GM21737 (cell line): ENCODE results near the gene GUSB.
"Not testable (repeated sequence)": the region's sequence is repeated elsewhere in the genome, so short reads cannot be mapped to it uniquely, and the experiment has no call there.

Source experiments
- ATAC-seq: cut with Tn5 transposase; IDR thresholded peaks from one replicate; pipeline ENCODE4 v1.9.1; 2021; ENCODE audit warnings: mild to moderate bottlenecking, moderate library complexity; ENCODE audit not compliant: unreplicated experiment

Gene GUSB

GRCh38 chr7:65981965-65982792 lies at the start of gene GUSB:
Gene GUSB (minus strand): TSS chr7:65982213. CDS start chr7:65982183, 30 bp downstream.
- peak; percentile 79 for ATAC-seq

GRCh38 chr7:66028342-66028741 lies 46.3 kb upstream of the GUSB start:
- not testable (repeated sequence) for ATAC-seq

DNA sequence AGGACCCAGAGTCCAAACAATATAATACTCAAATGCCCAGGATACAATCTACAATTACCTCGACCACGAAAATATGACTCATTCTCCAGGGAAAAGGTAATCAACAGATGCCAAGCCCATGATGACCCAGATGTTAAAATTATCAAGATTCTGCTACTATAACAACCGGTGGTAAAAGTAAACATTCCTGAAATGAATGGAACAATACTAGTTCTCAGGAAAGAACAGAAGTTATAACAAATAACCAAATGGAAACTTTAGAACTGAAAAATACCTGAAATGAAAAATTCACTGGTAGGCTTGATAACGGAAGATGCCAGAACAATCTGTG lies 34.1 kb upstream of the GUSB start:
- ATAC-seq: no peak

DNA sequence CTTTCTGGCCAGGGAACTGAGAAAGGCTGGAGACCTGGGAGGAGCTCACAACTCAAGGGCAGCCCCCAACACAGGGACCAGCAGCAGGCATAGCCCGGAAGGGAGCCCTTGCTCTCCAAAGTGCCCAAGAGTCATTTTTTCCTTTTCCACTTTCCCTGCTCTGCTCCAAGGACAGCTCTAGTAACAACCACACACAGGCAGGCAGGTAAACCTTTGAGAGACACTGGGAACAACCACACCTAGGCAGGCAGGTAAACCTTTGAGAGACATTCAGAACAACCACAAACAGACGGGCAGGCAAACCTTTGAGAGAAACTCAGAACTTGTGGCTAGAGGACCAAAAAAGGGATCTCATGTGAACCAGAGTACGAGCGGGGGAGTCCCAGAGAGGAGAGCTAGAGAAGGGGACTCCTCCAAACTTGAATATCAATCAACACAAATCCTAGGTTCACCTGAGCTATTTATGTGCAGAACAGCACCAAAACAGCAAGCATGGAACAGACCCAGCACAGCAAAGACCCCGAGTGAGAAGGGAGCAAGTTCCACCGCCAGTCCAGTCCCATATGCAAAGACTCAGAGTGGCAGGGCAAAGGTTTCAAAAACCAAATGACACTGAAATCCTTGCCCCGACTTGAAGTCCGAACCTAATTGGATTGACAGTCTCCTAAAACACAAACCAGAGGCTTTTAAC lies 33.6 kb upstream of the GUSB start:
- ATAC-seq: no peak

- no peak for ATAC-seq
Measured at GRCh38 chr7:66013938-66014337, 31.9 kb upstream of the GUSB start.

- no peak for ATAC-seq
Measured at GRCh38 chr7:66007232-66007631, 25.2 kb upstream of the GUSB start.

- not testable (repeated sequence) for ATAC-seq
Measured at GRCh38 chr7:66005115-66005671, 23.2 kb upstream of the GUSB start.

GRCh38 chr7:66000823-66001417 lies 18.9 kb upstream of the GUSB start:
- ATAC-seq: not testable (repeated sequence)

DNA sequence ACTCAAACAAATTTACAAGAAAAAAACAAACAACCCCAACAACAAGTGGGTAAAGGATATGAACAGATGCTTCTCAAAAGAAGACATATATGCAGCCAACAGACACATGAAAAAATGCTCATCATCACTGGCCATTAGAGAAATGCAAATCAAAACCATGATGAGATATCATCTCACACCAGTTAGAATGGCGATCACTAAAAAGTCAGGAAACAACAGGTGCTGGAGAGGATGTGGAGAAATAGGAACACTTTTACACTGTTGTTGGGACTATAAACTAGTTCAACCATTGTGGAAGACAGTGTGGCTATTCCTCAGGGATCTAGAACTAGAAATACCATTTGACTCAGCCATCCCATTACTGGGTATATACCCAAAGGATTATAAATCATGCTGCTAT lies 13.0 kb upstream of the GUSB start:
- ATAC-seq: not testable (repeated sequence)

DNA sequence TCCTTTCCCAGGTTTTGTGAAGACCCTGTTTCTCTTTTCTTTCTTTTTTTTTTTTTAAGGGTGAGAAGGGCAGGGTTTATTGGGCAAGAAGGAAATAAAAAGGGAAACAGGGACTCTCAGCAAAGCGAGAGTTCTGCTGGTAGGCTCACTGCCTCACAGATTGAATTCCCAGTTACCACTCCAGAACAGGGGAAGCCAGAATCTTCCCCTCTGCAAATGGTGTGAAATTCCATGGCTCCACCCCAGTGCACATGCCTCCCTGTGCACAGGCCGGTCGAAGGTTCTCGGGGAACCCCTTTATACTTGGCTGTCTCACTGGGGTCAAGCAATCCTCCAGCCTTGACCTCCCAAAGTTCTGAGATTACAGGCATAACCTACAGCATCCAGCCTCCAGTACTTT lies 10.5 kb upstream of the GUSB start:
- ATAC-seq: no peak

DNA sequence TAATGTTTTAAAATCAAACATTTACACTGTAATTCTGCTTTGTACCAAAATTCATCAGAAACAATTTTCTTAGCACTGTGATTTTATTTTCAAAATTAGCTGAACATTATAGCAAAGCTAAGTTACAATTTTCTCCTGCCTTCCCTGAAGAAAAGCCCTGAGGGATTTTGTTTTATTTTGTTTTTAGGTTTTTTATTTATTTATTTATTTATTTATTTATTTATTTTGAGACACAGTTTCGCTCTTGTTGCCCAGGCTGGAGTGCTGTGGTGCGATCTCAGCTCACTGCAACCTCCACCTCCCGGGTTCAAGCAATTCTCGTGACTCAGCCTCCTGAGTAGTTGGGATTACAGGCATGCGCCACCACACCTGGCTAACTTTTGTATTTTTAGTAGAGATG lies 9.8 kb upstream of the GUSB start:
- ATAC-seq: not testable (repeated sequence)

DNA sequence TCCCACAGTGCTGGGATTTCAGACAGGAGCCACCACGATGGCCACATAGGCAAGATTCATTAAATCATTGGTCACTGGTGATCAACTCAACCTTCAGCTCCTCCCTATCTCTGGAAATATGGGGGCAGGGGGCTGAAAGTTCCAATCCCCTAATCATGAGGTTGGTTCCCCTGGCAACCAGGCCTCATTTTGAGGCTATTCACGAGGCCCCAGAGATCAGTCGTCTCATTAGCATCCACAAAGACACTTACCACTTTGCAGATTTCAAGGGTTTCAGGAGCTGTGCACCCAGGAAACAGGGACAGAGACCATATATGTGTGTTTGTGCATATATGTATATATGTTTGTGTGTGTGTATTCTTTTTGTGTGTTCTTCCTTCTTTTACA lies 7.7 kb upstream of the GUSB start:
- no peak for ATAC-seq

DNA sequence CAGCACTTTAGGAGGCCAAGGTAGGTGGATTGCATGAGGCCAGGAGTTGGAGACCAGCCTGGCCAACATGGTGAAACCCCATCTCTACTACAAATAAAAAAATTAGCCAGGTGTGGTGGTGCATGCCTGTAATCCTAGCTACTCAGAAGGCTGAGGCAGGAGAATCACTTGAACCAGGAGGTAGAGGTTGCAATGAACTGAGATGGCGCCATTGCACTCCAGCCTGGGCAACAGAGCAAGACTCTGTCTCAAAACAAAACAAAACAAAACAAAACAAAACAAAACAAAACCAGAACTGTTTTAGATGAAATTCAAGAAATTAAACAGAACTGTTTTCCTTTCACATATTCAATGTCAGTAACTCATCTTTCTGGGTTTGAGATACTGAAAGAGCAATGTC lies 6.5 kb upstream of the GUSB start:
- ATAC-seq: not testable (repeated sequence)

- no peak for ATAC-seq
Measured at GRCh38 chr7:65988084-65988483, 6.1 kb upstream of the GUSB start.

- no peak for ATAC-seq
Measured at GRCh38 chr7:65983965-65984658, 2.1 kb upstream of the GUSB start.

DNA sequence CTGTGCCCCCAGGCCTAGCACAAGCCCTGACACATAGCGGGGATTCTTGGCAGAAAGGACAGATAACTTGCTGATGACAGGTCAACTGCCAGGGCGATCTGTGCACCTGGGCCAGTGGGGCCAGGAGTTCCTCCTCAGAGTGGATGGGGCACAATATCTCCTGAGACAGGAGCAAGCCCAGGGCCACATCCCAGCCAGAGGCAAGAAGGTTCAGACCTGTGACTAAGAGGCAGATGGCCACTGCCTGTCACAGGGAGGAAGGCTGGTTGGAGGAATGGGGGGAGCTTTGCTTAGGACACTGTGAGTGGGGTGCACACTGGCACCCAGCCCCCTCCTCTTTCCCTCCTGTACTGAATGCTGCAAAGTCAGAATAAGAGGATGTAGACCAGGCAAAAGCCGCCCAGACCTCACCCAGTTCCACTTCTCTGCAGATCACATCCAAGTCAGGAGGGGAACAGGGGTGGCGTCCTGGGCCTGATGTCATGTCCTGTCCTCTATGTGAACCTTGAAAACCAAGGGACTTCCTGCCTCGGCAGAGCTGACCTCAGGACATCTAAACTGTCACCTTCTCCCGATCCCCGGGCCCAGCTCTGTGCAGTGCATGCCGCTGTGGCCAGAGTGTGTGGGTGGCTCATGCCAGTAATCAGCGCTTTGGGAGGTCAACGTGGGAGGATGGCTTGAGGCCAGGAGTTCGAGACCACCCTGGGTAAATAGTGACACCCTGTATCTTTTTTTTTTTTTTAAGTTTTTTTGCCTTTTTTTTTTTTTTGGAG lies 1.3 kb downstream of the GUSB start:
- peak; percentile 75 for ATAC-seq

DNA sequence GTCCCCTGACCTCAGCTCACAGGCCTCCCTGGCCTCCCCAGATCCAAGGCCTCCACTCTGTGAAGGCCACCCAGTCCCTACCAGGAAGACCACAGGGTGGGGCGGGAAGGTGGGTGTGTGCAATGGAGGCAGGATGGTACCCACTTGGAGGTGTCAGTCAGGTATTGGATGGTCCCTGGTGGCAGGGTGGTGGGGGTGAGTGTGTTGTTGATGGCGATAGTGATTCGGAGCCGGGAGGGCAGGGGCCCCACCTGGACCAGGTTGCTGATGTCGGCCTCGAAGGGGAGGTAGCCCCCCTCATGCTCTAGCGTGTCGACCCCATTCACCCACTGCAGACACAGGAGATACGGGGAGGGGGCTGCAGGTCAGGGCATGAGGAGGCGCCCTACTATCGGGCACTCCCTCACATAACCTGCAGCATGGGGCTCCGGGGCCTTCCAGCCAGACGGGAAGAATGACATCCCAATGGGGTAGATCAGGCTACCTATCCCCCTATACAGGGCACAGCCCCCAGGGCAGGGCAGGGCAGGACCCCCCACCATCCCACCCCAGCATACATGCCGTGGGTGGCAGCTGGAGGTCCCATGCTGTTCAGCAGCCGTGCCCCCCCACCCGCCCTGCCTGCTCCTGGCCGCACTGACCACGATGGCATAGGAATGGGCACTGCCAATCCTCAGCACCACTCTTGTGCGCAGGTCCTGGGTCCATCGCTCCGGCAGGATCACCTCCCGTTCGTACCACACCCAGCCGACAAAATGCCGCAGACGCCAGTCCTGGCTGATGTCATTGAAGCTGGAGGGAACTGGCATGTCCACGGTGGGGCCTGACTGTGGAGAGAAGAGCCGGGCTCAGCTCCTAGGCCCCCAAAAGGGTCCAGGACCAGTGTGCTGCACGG lies 2.2 kb downstream of the GUSB start:
- ATAC-seq: no peak

GRCh38 chr7:65978891-65979582 lies 3.0 kb downstream of the GUSB start:
- no peak for ATAC-seq
